ENCODE data around the gene CCM2. TPM values are rescaled to one million over a fixed set of nuclear protein-coding genes. Genes with fewer than 3 reads are reported as not detected.

CCM2 gene
- total RNA-seq, 1 donor from 2014 or later = 62.0 TPM

GRCh38 chr7:45026984-45027773 is 27.2 kb downstream of the CCM2 start:
- no peaks in the 10 kb centered on the region for H3K9me3 ChIP-seq (ENCODE audit: insufficient read depth, low read depth, low read length)
- peak overlapping the region; percentile 52 for H3K4me2 ChIP-seq (ENCODE audit: low read length)
- Mint-ChIP-seq H3K36me3 (ENCODE audit: low read depth, unreplicated experiment) (peaks cover 9% of the 10 kb centered on the region), H3K9me3 (ENCODE audit: unreplicated experiment) (no peaks in the 10 kb centered on the region), H3K4me3 (ENCODE audit: unreplicated experiment) (no peak overlapping the region), H3K27me3 (ENCODE audit: low read depth, unreplicated experiment) (no peaks in the 10 kb centered on the region), H3K27ac (ENCODE audit: unreplicated experiment) (no peak overlapping the region), H3K4me1 (ENCODE audit: low read depth, unreplicated experiment) (peaks cover 25% of the 10 kb centered on the region)
- no peak overlapping the region for H3K4me3 ChIP-seq (ENCODE audit: insufficient read depth, low read depth, low read length)
- peaks cover 88% of the 10 kb centered on the region for H3K79me2 ChIP-seq (ENCODE audit: insufficient read depth, low read length)
- H3K36me3 ChIP-seq (ENCODE audit: insufficient read depth, low read length) = peaks cover 3% of the 10 kb centered on the region
- peaks cover 76% of the 10 kb centered on the region for H4K20me1 ChIP-seq (ENCODE audit: insufficient read depth, low read length)
- H3K27ac ChIP-seq (ENCODE audit: low read depth, low read length) = no peak overlapping the region
- H3K4me1 ChIP-seq (ENCODE audit: insufficient read depth, low read length) = peaks cover 11% of the 10 kb centered on the region
- peak; percentile 11 for DNase-seq (ENCODE audit: low read depth)
- H2AFZ ChIP-seq (ENCODE audit: low read depth, low read length) = no peak overlapping the region
- no peak for FAIRE-seq
- TF ChIP-seq EZH2 (IDR thresholded peaks at IDR 0.05; ENCODE audit: insufficient read depth, low read length) = no peak
- TF ChIP-seq, protein P1, sequence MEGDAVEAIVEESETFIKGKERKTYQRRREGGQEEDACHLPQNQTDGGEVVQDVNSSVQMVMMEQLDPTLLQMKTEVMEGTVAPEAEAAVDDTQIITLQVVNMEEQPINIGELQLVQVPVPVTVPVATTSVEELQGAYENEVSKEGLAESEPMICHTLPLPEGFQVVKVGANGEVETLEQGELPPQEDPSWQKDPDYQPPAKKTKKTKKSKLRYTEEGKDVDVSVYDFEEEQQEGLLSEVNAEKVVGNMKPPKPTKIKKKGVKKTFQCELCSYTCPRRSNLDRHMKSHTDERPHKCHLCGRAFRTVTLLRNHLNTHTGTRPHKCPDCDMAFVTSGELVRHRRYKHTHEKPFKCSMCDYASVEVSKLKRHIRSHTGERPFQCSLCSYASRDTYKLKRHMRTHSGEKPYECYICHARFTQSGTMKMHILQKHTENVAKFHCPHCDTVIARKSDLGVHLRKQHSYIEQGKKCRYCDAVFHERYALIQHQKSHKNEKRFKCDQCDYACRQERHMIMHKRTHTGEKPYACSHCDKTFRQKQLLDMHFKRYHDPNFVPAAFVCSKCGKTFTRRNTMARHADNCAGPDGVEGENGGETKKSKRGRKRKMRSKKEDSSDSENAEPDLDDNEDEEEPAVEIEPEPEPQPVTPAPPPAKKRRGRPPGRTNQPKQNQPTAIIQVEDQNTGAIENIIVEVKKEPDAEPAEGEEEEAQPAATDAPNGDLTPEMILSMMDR (IDR thresholded peaks at IDR 0.05; ENCODE audit: insufficient read depth, low read depth, low read length) = no peak
- H3K27me3 ChIP-seq (ENCODE audit: insufficient read depth, low read length) = no peaks in the 10 kb centered on the region
- H3K9ac ChIP-seq (ENCODE audit: low read length) = no peak overlapping the region

- Histone ChIP-seq H3K36me3 (ENCODE audit: insufficient read depth, low read length) (peaks cover 3% of the 10 kb centered on the region), H2AFZ (ENCODE audit: low read depth, low read length) (no peak overlapping the region), H3K9me3 (ENCODE audit: insufficient read depth, low read depth, low read length) (no peaks in the 10 kb centered on the region), H3K79me2 (ENCODE audit: insufficient read depth, low read length) (peaks cover 92% of the 10 kb centered on the region), H3K27me3 (ENCODE audit: insufficient read depth, low read length) (no peaks in the 10 kb centered on the region), H3K4me3 (ENCODE audit: insufficient read depth, low read depth, low read length) (no peak overlapping the region), H3K4me1 (ENCODE audit: insufficient read depth, low read length) (peaks cover 11% of the 10 kb centered on the region), H3K27ac (ENCODE audit: low read depth, low read length) (no peak overlapping the region), H3K4me2 (ENCODE audit: low read length) (peak overlapping the region; percentile 52), H4K20me1 (ENCODE audit: insufficient read depth, low read length) (peaks cover 81% of the 10 kb centered on the region), H3K9ac (ENCODE audit: low read length) (no peak overlapping the region)
- H3K4me1 Mint-ChIP-seq (ENCODE audit: low read depth, unreplicated experiment) = peaks cover 29% of the 10 kb centered on the region
- H3K27me3 Mint-ChIP-seq (ENCODE audit: low read depth, unreplicated experiment) = no peaks in the 10 kb centered on the region
- no peak overlapping the region for H3K27ac Mint-ChIP-seq (ENCODE audit: unreplicated experiment)
- no peak for DNase-seq (ENCODE audit: low read depth)
- H3K4me3 Mint-ChIP-seq (ENCODE audit: unreplicated experiment) = no peak overlapping the region
- no peak for FAIRE-seq
- peaks cover 9% of the 10 kb centered on the region for H3K36me3 Mint-ChIP-seq (ENCODE audit: low read depth, unreplicated experiment)
- TF ChIP-seq, protein P1 (IDR thresholded peaks at IDR 0.05; ENCODE audit: insufficient read depth, low read depth, low read length) = no peak
- TF ChIP-seq EZH2 (IDR thresholded peaks at IDR 0.05; ENCODE audit: insufficient read depth, low read length) = no peak
- no peaks in the 10 kb centered on the region for H3K9me3 Mint-ChIP-seq (ENCODE audit: unreplicated experiment)
Observed at GRCh38 chr7:45027774-45028114, 27.7 kb downstream of the CCM2 start.

Measured in astrocyte (in vitro differentiated cells and primary cell).